Frontal cortex (tissue), 4 donors: ENCODE results near the gene DDX10. TPM values are rescaled to one million over a fixed set of nuclear protein-coding genes. Genes with fewer than 3 reads are reported as not detected.
"Not testable (repeated sequence)": the region's sequence is repeated elsewhere in the genome, so short reads cannot be mapped to it uniquely, and the experiment has no call there.

Source experiments
- DNase-seq, 2 donors: peaks; one replicate each; pipeline ENCODE4 v3.0.0; 2012; ENCODE audit warnings: low spot score in 2 of 2
- FAIRE-seq: peaks from 2 replicates; lab custom pipeline; 2012; peaks lifted over from hg19 to GRCh38; lab: Jason Lieb, UNC
- total RNA-seq: library from RNA; depleted of rRNA; stranded (reverse); fragments of >200 nt; gene quantifications from one replicate; pipeline ENCODE4 v1.2.3, GENCODE V29; 2014
- donor health status: control.
- donor health status: control.
- donor health status: control.

Gene DDX10
- total RNA-seq, 1 donor from 2014 or later = 31.4 TPM

DNA sequence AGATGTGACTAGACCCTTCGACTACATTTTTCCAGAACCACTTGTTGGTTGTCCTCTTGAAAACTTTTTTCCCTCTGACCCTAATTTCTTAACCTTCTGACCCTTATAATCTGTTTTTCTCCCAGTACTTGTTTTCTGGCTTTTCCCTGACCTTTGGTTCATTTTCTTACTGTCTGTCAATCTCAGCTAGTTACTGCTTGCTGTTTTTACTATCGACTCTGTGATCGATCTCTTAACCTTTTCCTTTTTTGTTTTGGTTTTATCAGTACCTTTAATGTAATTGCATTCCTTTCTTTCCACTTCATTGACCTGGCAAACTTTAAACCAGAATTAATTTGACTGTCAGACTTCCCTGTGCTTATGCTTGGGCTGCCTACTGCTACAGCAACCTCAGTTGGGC lies 92.8 kb downstream of the DDX10 start:
- DNase-seq (no peak), FAIRE-seq (no peak)

DNA sequence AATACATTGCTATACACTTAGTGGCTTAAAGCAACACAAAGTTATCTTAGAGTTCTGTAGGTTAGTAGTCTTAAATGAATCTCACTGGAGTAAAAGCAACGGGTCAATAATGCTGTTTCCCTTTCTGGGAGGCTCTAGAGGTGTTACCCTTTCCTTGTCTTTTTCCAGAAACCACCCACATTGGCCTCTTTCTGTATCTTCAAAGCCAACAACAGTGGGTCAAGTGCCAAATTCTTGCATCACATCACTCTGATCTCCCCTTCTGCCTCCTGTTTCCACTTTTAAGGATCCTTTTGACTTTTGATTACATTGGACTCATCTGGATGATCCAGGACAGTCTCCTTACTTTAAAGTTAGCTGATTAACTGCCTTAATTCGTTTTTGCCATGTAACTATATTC lies 93.6 kb downstream of the DDX10 start:
- no peak for DNase-seq
- FAIRE-seq = no peak

DNA sequence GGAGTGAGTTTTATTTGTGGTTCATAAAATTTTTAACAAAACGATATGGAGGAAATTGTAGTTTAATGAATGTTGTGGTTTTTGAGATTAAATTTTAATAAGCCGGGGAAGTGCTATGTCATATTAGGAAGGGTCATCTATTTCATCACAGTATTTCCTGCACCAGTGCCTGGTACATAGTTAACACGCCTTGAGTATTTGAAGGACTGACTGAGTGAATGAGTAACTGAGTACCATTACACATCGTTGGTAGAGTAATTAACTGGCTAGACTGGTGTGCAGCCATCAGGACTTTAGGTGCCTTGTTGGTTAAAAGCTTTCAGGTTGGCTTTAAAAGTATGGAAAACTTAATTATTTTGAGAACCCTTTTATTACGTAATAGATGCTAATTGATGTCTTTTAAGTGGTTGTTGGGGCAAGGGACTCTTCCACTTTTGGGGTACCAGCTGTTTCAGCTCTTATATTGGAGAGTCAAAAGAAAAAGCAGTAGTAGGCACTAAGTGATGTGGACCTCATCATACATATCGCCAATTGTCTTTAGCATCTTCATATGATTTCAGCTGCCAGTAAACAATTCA lies 101.8 kb downstream of the DDX10 start:
- DNase-seq (no peak), FAIRE-seq (no peak)

DNA sequence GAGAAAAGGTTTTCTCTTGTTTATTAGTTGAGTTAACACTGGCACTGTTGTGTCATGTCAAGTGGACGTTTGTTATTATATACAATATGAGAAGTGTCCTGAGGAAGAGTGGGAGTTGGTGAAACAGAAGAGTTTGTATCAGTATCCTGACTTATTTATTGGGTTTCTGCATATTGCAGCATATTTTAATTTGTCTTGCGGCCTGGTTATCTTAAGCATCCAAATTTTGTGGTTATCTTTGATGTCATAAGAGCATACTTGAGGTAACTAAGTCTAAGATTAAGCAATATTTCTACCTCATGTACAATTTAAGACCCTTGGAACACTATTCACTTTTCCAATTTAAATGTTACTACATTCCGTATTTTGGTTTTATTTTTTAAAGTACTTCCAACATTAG lies 103.5 kb downstream of the DDX10 start:
- FAIRE-seq (no peak), DNase-seq (no peak)

DNA sequence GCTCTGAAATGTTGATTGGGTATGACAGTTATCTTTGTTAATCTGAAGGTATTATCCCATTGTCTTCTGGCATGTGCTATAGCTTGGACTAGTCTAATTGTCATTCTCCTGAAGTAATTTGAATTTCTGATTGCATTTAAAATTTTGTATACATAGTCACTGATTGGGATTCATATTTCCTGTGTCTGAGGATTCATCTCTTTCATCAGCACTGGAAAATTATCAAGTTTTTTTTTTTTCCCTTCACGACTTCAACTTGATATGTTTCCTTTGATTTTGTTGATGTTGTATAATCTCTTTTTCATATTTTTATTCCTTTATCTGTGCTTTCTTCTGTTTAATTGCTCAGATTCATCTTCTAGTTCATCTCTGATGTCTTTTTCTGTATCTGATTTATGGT lies 104.1 kb downstream of the DDX10 start:
- DNase-seq (no peak), FAIRE-seq (no peak)

DNA sequence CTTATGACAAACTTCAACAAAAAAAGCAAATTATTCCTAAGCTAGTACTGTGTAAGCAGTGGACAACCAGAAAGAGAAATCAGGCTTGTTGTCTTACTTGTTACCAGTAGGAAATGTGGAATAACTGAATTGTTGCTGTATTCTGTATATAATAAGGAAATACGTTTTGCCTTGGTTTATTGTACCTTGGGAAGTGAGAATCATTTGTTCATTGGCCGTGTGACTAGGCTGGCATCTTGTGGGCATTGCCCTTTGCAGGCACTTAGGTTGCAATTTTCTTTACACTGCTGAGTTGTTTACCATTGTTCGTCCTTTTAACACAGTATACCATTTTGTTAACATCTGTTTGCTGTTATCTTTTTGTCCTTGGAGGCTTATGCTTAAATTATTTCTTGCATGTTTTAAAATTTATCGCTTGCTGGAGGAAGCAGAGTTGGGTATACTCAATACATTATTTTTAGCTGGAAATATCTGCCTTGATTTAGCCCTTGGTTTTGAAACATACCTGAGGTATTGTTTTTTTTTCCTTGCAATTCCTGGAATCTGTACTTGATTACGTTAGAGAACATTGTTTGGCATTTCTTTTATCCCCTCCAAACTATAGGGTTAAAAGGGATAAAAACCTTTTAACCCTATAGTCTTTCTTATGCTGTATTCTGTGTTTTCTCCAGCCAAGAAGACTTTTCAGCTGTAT lies 109.3 kb downstream of the DDX10 start:
- no peak for FAIRE-seq
- no peak for DNase-seq

DNA sequence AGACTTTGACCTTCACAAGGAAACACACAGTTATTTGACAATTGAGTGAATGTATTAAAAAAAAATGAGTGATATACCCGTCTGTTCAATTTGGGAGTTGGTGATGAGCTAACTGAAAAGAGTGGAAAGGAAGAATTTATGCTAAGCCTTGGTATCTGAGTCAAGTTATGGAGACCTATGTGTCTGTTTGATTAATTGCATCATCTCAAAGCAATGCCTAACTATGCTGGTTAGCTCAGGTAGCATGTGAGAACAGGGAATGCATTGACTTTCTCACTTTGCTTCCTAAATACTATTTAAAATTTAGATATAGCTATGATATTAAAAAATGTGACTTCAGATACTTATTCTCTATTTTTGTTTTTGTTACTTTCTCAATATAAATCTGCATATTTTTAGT lies 110.5 kb downstream of the DDX10 start:
- FAIRE-seq = no peak

DNA sequence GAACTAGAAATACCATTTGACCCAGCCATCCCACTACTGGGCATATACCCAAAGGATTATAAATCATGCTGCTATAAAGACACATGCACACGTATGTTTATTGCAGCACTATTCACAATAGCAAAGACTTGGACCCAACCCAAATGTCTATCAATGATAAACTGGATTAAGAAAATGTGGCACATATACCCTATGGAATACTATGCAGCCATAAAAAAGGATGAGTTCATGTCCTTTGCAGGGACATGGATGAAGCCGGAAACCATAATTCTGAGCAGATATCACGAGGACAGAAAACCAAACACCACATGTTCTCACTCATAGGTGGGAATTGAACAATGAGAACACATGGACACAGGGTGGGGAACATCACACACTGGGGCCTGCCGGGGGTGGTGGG lies 114.3 kb downstream of the DDX10 start:
- not testable (repeated sequence) for DNase-seq, FAIRE-seq

More for the DNA sequence above, 110.5 kb downstream of the DDX10 start:
- no peak for DNase-seq

DNA sequence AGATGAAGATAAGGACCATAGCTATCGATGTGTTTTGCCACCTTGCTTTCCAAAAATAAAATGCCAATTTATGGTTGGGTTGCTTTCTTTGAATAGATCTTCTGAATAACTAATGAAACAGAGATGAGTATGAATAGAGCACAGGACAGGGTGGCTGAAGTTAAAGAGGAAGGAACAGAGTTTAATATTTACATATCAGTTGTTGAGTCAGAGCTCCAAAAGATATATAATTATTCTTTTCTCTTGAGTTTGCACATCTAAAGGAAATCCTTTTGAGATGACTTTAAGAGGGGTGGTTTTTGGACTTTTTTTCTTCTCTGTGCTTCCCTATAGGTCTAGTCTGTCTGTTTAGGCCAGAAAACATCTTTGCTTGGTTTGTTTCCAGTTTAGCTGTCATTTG lies 115.2 kb downstream of the DDX10 start:
- no peak for FAIRE-seq
- no peak for DNase-seq

DNA sequence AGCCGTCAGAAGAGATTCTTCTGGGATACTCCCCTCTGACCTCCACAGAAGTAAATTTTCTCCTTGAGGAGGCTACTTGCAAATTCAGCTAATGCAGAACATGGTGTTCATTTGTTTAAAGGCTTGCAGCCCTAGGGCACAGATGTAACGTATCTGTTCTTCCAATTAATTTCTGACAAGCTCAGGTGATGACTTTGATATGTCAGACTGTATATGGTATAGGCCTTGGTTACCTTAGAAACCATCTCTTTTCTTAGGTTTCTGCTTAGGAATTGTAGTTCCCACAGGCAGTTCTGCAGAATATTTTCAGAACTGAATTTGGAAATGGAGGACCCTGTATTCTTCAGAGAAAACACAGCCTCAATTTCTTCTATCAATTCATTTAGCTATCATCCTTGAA lies 117.1 kb downstream of the DDX10 start:
- DNase-seq (no peak), FAIRE-seq (no peak)

DNA sequence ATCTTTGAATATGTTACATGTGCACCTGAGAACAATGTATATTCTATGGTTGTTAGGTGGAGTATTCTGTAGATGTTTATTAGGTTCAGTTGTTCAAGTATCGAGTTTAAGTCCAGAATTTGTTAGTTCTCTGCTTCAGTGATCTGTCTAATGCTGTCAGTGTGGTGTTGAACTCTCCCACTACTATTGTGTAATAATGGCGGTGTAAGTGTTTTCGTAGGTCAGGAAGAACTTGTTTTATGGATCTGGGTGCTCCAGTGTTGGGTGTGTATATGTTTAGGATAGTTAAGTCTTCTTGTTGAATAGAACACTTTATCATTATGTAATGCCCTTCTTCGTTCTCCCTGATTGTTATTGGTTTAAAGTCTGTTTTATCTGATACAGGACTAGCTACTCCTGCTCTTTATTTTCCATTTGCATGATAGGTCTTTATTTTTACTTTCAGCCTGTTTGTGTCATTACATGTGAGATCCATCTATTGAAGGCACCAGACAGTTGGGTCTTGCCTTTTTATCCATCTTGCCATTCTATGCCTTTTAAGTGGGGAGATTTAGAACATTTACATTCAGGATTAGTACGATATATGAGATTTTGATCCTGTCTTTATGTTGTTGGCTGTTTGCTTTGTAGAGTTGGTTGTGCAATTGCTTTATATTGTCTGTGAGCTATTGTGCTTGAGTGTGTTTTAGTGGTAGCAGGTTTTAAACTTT lies 121.6 kb downstream of the DDX10 start:
- DNase-seq (no peak), FAIRE-seq (no peak)

DNA sequence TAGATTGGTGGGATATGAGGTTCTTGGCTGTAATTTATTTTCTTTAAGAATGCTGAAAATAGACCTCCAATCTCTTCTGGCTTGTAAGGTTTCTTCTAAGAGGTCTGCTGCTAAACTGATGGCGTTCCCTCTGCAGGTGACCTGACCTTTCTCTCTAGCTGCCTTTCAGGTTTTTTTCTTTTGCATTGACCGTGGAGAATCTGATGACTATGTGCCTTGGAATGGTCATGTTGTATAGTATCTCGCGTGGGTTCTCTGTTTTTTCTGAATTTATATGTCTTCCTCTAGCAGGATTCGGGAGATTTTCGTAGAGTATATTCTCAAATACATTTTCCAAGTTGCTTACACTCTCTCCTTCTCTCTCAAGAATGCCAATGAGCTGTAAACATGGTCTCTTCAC lies 122.2 kb downstream of the DDX10 start:
- DNase-seq = no peak
- FAIRE-seq = no peak

DNA sequence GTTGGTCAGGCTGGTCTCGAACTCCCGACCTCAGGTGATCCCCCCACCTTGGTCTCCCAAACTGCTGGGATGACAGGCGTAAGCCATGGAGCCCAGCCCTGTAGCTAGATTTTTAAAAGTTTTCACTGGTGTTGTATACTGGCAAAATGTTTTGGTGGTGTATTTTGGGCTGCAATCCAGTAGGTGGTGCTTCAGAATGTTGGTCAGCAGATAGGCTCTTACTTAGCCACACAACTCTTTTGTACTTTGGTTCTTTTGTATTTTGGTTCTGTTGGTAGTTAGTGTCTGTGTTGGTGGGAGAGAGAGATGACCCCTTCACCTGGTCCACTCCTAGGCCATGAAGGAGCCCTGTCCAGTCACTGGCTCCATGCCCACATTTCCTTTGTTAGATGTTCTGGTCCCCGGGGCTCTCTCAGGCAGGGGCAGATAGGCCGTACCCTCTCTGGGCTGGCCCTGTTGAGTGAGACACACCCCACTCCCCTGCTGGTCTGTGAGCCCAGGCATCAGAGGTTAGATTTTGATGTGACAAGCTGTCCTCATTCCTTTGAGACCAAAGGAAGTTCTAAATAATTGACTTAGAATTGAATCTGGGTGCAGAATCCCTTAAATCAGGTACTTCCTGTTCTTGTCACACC lies 123.8 kb downstream of the DDX10 start:
- DNase-seq = no peak
- no peak for FAIRE-seq

DNA sequence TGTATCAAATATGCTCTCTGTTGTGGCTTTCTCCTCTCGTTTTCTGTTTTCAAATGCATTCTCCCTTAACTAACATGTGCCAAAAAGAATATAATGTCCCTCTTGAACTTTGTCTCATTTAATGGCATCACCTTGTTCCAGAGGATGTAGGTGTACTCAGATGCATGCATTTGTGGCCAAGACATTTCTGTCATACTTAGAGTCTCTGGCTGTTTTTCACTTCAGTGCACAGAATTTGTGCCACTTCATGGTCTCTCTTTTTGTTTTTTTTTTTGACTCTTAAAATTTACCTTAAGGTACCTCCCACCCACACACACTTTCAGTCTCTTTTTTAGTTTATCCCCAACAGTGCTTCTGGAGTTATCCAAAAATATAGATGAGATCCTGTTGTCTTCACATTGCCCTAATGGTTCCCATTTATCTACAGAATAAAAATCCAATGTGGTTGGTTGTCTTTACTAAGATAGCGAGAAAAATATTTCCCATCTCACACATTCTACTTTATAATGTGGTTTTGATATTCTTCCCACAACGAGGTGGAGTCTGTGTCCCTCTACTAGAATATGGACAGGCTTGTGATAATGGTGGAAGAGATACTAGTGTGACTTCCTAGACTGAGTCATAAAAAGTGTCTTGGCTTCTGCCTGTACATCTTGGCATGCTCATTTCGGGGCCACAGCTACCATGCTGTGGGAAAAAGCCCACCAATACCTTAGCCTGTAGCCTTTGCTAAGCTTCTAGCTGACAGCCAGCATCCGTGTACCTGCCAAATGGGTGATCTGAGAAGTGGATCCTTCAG lies 125.8 kb downstream of the DDX10 start:
- no peak for DNase-seq
- FAIRE-seq = no peak

DNA sequence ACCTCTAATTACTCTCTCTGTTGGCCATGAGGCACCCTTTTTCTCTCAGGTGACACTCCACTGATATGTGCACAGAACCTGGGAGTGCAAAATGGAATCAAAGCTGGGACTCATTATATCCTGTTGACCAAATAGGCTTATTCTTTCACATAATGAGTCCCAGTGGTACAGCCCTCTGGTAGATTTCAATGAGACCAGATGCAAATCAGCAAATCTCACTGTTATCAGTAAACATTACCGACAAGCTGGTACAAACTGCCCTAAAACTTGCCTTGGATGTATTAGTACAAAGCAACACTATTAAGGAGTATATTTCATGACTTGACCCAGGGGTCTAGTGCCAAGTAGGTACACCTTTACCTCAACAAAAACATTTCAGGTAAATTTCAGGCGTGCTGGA lies 128.3 kb downstream of the DDX10 start:
- DNase-seq = no peak
- FAIRE-seq = no peak

DNA sequence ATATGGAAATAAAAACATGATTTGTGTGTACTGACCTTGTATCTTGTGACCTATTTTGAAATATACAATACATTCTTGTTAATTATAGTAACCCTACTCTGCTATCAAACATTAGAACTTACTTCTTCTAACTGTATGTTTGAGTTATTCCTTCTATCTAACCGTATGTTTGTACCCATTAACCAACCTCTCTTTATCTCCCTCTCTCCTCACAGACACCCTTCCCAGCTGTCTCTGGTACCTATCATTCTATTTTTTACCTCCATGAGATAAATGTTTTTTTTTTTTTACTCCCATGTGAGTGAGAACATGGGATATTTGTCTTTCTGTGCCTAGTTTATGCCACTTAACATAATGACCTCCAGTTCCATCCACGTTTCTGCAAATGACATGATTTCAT lies 128.7 kb downstream of the DDX10 start:
- DNase-seq = no peak
- no peak for FAIRE-seq

DNA sequence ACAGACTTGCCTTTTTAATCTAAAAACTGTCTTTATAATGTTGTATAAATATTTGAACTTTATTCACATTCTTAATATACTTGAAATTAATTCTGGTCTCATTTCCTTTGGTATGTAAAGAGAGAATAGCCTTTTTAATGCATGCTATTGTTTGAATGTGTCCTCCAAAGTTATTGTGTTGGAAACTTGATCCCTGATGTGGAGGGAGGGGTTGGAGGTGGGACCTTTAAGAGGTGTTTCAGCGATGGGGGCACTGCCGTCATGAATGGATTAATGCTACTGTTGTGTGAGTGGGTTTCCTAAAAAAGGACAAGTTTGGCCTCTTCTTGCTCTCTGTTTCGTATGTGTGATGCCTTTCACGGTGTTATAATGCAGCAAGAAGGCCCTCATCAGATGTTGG lies 131.7 kb downstream of the DDX10 start:
- no peak for DNase-seq
- FAIRE-seq = no peak

DNA sequence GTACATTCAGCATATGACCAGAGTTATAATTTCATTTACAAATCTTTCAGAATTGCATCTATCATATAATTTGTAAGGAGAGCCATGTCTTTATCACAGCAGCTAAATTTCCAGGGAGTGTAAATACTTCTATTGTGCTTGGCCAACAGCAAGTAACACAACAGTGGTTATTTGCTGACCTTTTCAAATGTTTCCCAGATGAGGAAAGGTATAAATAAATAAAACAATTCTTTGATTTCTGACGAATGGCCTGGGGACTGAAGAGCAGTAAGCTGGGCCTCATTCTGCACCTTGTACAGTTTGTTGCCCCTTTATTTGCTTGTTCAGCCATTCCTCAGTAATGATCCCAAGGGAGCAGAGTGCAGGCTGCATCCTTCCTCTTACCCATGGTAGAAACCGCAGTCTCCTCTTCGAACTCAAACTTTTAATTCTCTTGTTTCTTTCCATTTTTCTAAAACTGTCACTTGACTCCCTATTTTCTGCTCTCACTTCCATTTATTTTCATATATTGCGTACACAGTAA lies 132.8 kb downstream of the DDX10 start:
- FAIRE-seq = no peak
- no peak for DNase-seq

DNA sequence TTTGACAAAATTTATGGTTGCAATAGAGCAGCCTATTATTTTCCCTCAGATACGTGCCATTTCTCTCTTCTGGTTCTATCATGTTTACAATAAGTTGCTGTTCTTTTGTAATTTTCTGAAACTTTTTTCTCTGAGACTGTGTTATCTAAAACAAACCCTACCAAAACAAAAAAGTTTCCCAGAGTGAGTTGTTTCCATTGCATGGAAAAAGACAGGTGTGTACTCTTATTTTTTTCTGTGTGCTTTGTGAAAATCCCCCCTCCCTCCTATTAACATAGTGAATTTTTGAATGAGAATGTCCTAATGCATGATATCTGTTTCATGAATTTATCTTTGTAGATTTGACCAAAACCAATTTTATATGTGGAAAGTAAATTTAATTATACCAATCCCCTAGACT lies 137.6 kb downstream of the DDX10 start:
- DNase-seq = no peak
- no peak for FAIRE-seq

DNA sequence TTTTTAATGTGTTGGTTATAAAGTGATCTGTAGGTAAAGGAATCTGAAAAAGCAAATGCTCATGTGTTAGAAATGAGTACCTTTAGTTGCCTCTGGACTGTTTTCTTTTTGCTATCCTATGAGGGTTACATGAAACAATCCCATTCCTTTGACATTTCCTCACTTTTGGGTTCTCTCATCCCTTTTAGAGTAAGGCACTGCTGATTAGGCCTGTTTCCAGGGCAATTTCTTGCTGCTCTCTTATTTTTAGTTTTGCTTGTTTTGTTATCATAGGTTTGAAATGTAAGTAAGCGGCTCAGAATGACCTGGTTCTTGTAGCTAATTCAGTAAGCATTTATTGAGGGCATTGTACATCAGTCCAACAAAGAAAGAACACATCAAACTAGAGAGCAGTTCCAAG lies 138.9 kb downstream of the DDX10 start:
- FAIRE-seq (no peak), DNase-seq (no peak)
